NCI-H187 treated with DMSO at 0.1 percent for 48 hours (cell line): ENCODE data around the gene MRLN.
"Not testable (repeated sequence)": the region's sequence is repeated elsewhere in the genome, so short reads cannot be mapped to it uniquely, and the experiment has no call there.

Source experiments
- DNase-seq: peaks from one replicate; lab custom pipeline; 2025; lab: John Stamatoyannopoulos, UW

MRLN gene

DNA sequence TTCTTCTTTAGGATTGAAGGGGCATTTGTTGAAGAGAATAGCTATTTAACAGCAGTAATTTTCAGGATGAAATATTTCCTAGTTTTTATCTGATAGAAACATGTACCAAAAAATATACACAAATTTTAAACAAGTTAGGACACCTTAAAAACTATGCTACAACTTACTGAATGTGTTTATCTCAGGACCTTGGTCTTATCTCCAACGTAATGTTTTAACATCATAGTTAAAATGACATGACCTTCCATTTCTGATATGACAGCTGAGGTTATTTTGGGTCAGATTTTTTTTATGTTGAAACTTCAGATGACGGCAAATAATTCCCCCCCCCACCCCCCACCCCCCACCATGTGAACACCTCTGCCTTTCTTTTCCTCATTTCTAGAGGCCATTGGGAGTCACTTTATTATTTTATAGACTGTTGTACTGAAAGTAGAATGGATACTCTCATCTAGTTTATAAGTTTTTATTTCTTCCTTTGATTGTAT is 8.0 kb downstream of the MRLN start:
- no peak for DNase-seq

DNA sequence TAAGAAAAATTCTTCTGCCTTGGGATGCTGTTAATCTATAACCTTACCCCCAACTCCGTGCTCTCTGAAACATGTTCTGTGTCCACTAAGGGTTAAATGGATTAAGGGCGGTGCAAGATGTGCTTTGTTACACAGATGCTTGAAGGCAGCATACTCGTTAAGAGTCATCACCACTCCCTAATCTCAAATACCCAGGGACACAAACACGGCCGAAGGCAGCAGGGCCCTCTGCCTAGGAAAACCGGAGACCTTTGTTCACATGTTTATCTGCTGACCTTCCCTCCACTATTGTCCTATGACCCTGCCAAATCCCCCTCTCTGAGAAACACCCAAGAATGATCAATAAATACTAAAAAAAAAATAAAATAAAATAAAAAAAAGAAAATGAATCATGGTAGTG is 8.5 kb downstream of the MRLN start:
- not testable (repeated sequence) for DNase-seq

DNA sequence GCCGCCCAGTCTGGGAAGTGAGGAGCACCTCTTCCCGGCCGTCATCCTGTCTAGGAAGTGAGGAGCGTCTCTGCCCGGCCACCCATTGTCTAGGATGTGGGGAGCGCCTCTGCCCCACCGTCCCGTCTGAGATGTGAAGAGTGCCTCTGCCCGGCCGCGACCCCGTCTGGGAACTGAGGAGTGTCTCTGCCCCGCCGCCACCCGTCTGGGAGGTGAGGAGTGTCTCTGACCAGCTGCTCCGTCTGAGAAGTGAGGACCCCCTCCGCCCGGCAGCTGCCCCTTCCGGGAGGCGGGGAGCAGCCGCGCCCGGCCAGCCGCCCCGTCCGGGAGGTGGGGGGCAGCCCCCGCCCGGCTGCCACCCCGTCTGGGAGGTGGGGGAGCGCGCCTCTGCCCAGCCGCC is 9.1 kb downstream of the MRLN start:
- DNase-seq = not testable (repeated sequence)

DNA sequence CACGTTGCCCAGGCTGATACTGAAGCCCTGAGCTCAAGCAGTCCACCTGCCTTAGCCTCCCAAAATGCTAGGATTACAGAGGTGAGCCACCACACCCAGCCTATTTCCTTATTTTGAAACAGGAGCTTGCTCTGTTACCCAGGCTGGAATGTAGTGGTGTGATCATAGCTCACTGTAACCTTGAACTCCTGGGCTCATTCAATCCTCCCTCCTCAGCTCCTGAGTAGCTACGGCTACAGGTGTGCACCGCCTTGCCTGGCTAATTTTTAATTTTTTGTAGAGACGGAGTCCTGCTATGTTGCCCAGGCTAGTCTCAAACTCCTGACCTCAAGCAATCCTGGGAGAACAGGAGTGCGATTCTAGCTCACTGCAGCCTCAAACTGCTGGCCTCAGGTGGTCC is 11.7 kb downstream of the MRLN start:
- DNase-seq = no peak

DNA sequence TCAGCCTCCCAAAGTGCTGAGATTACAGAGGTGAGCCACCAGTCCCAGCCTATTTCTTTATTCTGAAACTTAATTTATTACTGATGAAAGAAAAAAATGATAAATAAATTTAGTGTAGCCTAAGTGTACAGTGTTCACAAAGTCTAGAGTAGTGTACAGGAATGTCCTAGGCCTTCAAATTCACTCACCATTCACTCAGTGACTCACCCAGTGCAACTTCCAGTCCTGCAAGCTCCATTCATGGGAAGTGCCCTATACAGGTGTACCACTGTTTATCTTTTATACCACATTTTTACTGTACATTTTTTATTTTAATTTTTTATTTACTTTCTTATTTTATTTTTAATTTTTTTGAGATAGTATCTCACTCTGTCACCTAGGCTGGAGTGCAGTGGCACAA is 12.2 kb downstream of the MRLN start:
- DNase-seq = no peak

DNA sequence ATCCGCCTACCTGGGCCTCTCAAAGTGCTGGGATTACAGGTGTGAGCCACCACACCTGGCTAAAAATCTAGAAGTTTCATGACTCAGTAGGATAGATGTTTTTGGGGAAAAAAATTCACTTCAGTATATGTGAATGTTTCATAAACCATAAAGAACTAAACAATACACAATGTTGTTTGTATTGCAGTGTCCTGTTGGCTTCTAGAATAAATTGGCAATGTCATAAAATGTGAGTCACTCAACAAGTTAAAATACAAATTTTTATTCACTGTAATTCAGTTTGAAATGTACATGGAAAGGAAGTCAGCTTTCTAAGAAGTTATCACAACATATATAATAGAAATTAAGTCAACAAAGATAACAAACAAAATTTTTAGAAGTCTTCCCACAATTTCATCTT is 16.5 kb downstream of the MRLN start:
- DNase-seq = no peak

DNA sequence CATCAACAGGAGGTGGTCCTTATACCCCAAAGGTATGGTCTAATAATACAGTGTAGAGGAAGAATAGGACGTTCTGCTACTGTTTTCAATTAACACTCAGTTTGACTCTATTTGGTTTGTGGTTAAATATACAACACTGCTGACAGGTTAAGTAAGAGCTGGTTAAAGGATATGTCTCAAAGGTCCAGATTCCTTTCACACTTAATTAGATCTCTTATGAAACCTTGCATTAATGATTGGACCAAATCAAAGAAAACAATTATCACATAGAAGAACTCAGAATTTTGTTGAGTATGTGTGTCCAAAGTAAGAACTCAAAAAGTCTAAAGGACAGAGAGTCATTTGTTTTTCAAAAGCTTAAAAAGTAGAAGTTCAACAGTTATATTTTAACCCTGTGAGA is 18.0 kb downstream of the MRLN start:
- DNase-seq = no peak

DNA sequence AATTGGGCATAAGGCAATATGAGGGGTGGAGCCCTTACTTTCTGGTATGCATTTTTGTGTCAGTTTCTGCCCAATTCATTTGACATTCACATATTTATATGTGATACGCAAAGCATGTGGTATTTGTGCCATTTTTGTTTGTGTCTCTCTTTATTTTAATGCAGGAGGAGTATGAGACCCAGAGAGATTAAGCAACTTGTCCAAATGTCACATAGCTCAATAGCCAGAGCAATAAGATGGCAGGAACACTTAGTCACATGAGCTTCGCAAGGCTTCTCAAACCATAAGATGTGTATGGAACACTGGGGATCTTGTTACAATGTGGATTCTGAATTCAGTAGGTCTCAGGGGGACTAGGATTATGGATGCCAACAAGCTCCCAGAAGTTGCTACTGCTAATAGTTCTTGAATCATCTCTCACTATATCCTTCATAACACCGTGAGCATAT is 19.2 kb downstream of the MRLN start:
- DNase-seq = no peak

DNA sequence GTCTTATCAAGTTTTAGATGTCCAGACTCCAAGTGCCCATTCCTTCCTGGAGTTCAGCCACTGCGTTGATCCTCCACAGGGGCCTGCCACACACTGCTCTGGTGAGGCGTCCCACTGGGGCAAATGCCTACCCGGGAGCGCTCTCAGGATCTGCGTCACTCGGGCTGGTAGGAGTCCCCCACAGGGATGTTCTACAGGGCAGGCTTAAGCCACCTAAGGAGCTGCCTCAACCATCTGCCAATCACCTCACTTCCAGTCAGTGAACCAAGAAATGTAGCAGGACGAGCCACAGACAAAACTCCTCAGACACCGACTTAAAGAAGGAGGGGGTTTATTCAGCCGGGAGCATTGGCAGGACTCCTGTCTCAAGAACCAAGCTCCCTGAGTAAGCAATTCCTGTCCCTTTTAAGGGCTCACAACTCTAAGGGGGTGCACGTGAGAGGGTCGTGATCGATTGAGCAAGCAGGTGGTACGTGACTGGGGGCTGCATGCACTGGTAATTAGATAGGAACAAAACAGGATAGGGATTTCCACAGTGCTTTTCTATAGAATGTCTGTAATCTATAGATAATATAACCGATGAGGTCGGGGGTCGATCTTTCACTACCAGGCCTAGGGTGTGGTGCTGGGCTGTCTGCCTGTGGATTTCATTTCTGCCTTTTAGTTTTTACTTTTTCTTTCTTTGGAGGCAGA is 19.8 kb downstream of the MRLN start:
- DNase-seq = not testable (repeated sequence)

DNA sequence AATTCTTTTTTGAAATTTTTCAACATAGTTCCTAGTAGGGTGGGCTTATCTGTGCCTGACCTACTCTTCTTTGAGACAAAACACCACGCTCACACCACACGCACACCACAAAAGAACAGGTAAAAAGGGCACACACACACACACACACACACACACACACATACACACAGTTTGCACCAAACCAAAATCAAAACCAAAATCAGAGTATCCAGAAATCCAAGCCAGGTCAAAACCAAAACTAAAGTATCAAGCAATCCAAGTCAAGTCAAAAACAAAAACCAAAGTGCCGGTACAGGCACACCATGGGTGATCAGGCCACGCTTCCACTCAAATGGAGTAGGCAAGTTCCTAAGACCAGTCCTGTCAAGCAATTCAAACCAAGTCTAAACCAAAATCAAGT is 20.4 kb downstream of the MRLN start:
- not testable (repeated sequence) for DNase-seq

DNA sequence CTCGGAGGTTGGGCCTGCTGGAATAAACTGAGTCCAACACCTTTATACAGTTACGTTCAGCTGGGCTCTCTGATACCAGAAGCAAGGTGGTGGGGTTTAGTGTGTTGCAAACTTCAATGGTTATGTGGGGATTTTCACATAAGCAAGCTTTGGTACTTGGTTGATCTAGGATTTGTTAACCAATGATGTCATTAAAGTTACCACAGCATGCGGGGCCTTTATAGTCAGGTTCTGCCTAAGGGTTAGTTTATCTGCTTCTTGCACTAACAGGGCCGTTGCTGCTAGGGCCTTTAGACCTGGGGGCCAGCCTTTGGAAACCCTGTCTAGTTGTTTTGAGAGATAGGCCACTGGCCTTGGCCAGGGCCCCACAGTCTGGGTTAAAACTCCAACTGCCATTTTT is 24.1 kb downstream of the MRLN start:
- not testable (repeated sequence) for DNase-seq

DNA sequence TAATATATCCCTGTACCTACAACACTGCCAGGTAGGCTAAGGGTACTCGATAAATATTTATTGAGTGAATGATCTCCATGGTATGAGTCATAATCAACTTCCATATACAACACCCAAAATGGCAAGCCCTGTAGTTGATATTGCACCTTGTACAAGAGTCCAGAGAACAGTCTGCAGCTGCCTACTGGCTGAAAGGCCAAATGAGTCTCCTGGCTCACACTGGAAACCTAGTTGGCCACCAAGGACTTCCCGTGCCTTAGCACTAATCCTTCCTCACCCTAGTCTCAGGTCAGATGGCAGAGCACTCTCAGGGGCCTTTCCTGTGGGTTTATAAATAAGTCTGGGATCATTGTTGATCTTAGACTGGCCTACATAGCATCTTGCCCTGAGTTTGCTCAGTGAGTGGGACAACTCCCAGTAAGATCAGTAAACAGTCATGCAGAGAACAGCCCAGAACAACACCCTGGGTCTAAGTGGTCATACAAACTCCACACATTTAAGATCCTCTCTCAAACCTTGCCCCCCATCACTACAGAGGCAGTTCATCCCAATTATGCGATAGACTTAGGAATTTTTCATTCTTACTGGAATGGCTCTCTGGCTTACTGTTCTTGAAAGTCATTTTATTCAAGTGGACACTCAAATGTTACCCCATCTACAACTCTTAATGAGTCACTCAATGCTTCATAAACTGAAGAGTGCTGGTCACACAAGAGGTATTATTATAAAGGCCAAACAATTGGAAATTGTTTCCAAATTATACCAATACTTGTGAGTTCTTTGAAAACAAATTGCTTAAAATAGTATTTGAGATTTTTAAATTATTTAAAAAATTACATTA is 28.9 kb downstream of the MRLN start:
- no peak for DNase-seq

DNA sequence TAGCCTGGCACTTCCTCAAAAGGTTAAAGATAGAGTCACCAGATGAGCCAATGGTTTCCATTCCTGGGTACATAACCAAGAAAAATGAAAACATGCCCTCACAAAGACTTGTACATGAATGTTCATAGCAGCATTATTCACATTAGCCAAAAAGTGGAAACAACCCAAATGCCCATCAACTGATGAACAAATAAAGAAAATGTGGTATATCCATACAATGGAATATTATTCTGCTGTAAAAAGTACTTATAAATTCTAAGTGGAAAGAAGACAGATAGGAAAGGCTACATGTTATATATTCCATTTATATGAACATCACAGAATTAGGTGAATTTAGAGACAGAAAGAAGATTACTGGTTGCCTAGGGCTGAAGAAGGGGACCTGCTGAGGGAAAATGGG is 32.9 kb downstream of the MRLN start:
- no peak for DNase-seq

DNA sequence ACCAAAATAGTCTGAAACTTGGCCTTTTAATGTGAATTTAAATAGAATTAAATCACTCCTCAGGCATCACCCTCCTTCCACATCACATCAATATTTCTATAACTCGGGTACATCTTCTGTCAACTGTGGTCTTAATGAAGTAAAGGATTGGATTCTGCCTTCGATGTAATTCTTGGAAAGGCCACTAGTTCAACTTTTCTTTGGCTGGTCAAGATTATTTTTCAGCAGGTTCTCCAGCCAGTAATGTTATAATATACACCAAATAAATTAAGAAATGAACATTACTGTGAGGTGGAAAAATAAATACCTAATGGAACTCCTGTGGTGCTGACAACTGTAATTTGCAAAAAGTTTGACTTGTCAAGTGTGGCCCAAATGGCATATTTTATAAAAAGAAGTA is 33.9 kb downstream of the MRLN start:
- no peak for DNase-seq

DNA sequence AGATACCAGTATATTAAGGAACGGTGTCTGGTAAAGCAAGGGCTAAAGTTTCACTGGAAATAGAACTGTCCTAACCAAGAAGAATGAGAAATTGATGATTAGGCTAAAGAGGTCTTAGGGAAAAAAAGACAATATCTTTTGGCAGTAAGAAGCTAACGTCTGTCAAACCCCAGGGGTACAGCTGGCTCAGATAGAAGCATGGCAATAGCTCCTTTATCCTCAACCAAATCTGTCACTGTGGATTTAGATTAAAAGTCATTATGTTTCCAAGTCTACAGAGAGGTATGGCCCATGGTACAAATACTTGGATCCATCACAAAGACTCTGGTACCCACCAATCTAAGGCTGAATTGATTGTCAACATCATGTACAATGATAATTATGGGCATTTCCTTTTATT is 35.0 kb downstream of the MRLN start:
- DNase-seq = no peak

DNA sequence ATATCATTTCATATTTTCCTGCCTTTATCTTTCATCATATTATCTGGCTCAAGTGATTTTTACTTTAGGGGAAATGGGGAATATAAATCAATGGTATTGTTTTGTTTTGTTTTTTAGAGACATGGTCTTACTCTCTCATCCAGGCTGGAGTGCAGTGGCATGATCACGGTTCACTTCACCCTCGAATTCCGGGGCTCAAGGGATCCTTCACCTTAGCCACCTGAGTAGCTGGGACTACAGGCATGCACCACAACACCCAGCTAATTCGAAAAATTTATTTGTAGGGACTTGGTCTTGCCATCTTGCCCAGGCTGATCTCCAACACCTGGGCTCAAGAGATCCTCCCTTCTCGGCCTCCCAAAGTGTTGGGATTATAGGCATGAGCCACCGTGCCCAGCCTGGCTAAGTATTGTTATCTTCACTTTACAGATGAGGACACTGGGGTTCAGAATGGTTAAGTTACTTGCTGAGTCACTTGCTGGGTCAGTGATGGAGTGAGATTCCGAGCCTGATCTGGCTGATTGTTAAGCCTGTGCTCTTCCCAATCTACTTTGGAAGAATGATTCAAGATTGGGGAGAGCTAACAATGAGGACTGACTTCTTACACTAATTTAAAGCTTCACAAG is 39.9 kb downstream of the MRLN start:
- DNase-seq = no peak

DNA sequence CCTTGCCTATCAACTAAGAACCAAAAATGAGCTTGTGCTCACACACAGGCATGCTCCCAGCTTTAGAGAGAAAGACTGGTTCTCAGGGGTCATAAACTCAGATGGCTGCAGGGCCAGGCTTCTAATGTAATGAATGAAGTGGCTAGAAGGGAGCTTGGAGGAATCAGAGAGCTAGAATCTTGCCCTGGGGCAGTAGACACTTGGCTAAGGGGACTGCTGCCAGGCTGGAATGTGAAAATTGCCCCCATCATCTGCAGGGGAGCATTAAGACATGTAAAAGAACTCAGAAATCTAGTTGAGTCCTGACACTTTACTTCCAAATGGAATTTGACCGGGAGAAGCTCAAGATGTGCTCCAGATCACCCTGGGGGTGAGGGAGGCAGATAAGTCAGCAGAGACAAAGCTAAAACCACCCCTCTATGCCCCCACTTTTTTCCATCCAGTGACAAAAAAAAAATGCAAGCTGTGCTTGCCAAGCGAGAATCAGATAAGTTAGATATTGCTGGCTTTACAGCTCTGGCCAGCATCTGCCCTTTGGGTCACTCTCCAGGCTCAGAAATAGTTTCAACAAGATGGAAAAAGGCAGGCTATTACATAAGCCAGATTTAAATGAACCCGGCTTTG is 41.3 kb downstream of the MRLN start:
- DNase-seq = no peak

DNA sequence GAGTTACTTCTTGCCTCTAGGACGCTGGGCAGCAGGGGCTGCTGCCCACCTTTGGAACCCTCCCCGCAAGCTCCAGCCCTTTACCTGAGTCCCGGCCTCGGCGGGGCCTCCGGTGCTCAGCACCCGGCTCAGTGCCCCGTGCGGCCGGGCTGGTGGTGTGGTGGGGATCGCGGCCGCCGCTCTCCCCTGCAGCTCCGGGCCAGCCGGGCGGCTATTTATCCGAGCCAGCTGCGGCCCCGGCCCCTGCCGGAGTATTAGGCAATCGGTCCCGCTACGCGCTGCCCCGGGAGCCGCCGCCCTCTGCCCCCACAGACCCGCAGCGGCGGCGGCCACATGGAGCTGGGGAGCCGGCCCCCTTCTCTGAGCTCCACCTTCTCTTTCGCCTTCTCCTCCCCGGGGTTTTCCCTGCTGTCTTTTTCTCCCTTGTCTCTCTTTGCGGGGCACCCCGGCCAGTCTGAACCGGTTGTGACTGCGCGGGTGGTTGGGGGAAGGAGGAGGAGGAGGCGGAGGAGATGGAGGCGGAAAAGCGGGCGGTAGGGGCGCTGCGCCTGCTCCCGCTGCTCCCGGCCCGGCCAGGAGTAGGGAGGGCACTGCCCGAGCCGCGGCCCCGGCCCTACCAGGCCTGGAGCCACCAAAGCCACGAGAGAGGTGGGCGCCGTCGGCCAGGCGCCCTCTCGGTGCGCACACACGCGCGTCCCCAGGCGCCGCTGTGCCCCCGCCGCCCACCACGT is 43.7 kb downstream of the MRLN start, which contains the start of gene SLC16A9:
Gene SLC16A9 (minus strand): TSS at position 456 of the 731 bp plus-strand sequence. CDS start 25,559 bp downstream, outside the sequence.
- no peak for DNase-seq

DNA sequence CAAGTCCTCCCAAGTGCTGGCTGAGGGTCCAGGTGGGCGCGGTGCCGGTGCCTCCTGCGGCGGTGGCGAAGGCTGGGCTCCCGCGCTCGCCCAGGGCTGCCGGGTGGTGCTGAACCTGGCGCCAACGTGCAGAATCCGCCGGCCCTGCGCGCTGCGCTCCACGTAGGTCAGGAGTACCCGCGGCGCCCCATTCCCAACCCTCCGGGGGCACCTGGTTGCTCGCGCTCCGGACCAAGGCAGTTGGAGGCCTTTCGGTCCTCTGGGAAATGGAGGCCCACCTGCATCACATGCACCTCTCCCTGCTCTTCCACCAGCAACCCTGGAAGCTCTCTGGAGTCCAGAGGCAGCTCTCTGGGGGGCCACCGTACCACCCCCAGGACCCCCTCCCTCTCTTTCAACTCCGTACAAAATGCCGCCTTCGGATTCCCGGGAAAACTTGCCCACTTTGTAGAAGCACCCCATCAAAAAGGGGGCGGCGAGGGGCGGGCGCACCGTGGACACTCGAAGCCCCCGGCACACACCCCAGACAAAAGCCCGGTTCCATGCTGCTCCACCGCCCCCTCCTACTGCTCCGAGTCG is 44.4 kb downstream of the MRLN start:
- no peak for DNase-seq

DNA sequence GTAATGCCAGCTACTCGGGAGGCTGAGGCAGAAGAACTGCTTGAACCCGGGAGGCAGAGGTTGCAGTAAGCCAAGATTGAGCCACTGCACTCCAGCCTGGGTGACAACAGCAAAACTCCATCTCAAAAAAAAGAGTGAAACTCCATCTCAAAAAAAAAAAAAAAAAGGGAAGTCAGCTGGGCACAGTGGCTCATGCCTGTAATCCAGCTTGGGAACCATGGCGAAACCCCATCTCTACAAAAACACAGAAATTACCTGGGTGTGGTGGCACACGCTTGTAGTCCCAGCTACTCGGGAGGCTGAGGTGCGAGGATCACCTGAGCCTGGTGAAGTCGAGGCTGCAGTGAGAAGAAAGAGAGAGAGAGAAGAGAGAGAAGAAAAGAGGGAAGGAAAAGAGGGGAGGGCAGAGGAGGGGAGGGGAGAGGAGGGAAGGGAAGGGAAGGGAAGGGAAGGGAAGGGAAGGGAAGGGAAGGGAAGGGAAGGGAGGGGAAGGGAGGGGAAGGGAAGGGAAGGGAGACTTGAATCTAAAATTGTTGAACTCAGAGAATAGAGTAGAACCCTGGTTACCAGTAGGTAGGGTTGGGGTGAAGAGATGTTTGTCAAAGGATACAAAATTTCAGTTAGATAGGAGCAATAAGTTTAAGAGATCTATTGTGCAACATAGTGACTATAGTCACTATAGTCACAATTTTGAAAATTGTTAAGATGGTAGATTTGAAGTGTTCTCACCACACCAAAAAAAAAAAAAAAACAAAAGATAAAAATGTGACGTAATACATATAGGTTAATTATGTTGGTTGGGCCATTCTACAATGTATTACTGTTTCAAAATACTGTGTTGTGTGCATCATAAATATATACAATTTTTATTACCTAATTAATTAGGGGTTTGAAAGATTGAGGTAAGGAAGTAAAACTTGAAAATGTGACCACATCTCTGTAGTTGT is 46.1 kb downstream of the MRLN start:
- DNase-seq = no peak
